SK-N-SH treated with all-trans-retinoic acid at 6 μM for 48 hours (cell line): ENCODE data around the gene EID2.

ENCODE experiments used
- ATAC-seq: fragments of 200-7000 bp; cut with Tn5 transposase; 3 replicates; pipeline ENCODE4 v1.9.1; 2020; ENCODE audit warnings: mild to moderate bottlenecking, moderate library complexity
- ARNTL ChIP-seq: fragments of 450-650 bp; formaldehyde crosslinking; IDR thresholded peaks from 2 replicates; pipeline ENCODE4 v1.5.0; 2020; ENCODE audit warnings: low read depth, mild to moderate bottlenecking, moderate library complexity, borderline replicate concordance
- BACH2 ChIP-seq: fragments of 250-450 bp; sonication (Bioruptor Pico); IDR thresholded peaks from 2 replicates; pipeline ENCODE4 v1.9.0; 2021; ENCODE audit warnings: mild to moderate bottlenecking, borderline replicate concordance
- CREB5 ChIP-seq: fragments of 250-450 bp; sonication (Bioruptor Pico); IDR thresholded peaks from 2 replicates; pipeline ENCODE4 v1.5.1; 2020; ENCODE audit warnings: low read depth, mild to moderate bottlenecking, moderate library complexity
- CSDC2 ChIP-seq: fragments of 250-450 bp; sonication (Bioruptor Pico); IDR thresholded peaks from 2 replicates; pipeline ENCODE4 v1.5.0; 2020; ENCODE audit warnings: mild to moderate bottlenecking, moderate library complexity
- ESRRG ChIP-seq: fragments of 250-450 bp; sonication (Bioruptor Pico); IDR thresholded peaks from 2 replicates; pipeline ENCODE4 v1.6.1; 2021; ENCODE audit warnings: mild to moderate bottlenecking
- GLIS3 ChIP-seq: fragments of 250-450 bp; sonication (Bioruptor Pico); IDR thresholded peaks from 2 replicates; pipeline ENCODE4 v1.5.0; 2020; ENCODE audit warnings: mild to moderate bottlenecking, moderate library complexity
- ISL1 ChIP-seq: fragments of 250-450 bp; sonication (Bioruptor Pico); IDR thresholded peaks from 2 replicates; pipeline ENCODE4 v2.1.2; 2022; ENCODE audit warnings: mild to moderate bottlenecking, moderate library complexity
- OSR1 ChIP-seq: fragments of 250-450 bp; sonication (Bioruptor Pico); IDR thresholded peaks from 2 replicates; pipeline ENCODE4 v1.8.0; 2022; ENCODE audit warnings: moderate library complexity, mild to moderate bottlenecking, inconsistent platforms
- PATZ1 ChIP-seq: fragments of 250-450 bp; sonication (Bioruptor Pico); IDR thresholded peaks from 2 replicates; pipeline ENCODE4 v1.8.0; 2020; ENCODE audit warnings: mild to moderate bottlenecking, moderate library complexity, borderline replicate concordance
- POU6F1 ChIP-seq: fragments of 250-450 bp; sonication (Bioruptor Pico); IDR thresholded peaks from 2 replicates; pipeline ENCODE4 v1.8.0; 2021; ENCODE audit warnings: low read depth, mild to moderate bottlenecking, moderate library complexity, borderline replicate concordance
- PPARA ChIP-seq: fragments of 250-450 bp; sonication (Bioruptor Pico); IDR thresholded peaks from 2 replicates; pipeline ENCODE4 v1.5.0; 2020; ENCODE audit warnings: mild to moderate bottlenecking, borderline replicate concordance
- RARB ChIP-seq: fragments of 250-450 bp; sonication (Bioruptor Pico); IDR thresholded peaks from 2 replicates; pipeline ENCODE4 v1.8.0; 2021; ENCODE audit warnings: mild to moderate bottlenecking, moderate library complexity
- SNAI2 ChIP-seq: fragments of 250-450 bp; sonication (Bioruptor Pico); IDR thresholded peaks from 2 replicates; pipeline ENCODE4 v1.5.0; 2020; ENCODE audit warnings: mild to moderate bottlenecking, moderate library complexity
- TCF4 ChIP-seq: fragments of 250-450 bp; sonication (Bioruptor Pico); IDR thresholded peaks from 2 replicates; pipeline ENCODE4 v1.8.0; 2021; ENCODE audit warnings: mild to moderate bottlenecking, moderate library complexity, borderline replicate concordance
- TOX ChIP-seq: fragments of 250-450 bp; sonication (Bioruptor Pico); IDR thresholded peaks from 2 replicates; pipeline ENCODE4 v1.8.0; 2021; ENCODE audit warnings: mild to moderate bottlenecking, moderate library complexity, borderline replicate concordance
- TSHZ2 ChIP-seq: fragments of 250-450 bp; sonication (Bioruptor Pico); IDR thresholded peaks from 2 replicates; pipeline ENCODE4 v1.5.0; 2020; ENCODE audit warnings: mild to moderate bottlenecking, moderate library complexity
- ZC3H10 ChIP-seq: fragments of 250-450 bp; sonication (Bioruptor Pico); IDR thresholded peaks from 2 replicates; pipeline ENCODE4 v1.5.1; 2021; ENCODE audit warnings: mild to moderate bottlenecking, moderate library complexity
- ZFP3 ChIP-seq: fragments of 250-450 bp; sonication (Bioruptor Pico); IDR thresholded peaks from 2 replicates; pipeline ENCODE4 v1.5.0; 2020; ENCODE audit warnings: mild to moderate bottlenecking, moderate library complexity
- ZFP30 ChIP-seq: fragments of 450-650 bp; formaldehyde crosslinking; IDR thresholded peaks from 2 replicates; pipeline ENCODE4 v1.5.0; 2022; ENCODE audit warnings: mild to moderate bottlenecking, moderate library complexity
- ZNF565 ChIP-seq: fragments of 450-650 bp; formaldehyde crosslinking; conservative IDR thresholded peaks from 2 replicates; pipeline ENCODE4 v1.5.0; 2020; ENCODE audit warnings: low read depth, mild to moderate bottlenecking, moderate library complexity
- ZNF70 ChIP-seq: fragments of 450-650 bp; formaldehyde crosslinking; IDR thresholded peaks from 2 replicates; pipeline ENCODE4 v1.5.0; 2020; ENCODE audit warnings: mild to moderate bottlenecking, moderate library complexity
- ZNF8 ChIP-seq: fragments of 450-650 bp; formaldehyde crosslinking; IDR thresholded peaks from 2 replicates; pipeline ENCODE4 v1.5.0; 2020; ENCODE audit warnings: mild to moderate bottlenecking, moderate library complexity

Gene EID2

GRCh38 chr19:39533003-39533512 lies 6.9 kb downstream of the EID2 start (continued):
- TF ChIP-seq PATZ1 (no peak), PPARA (CRISPR knock-in tag) (no peak), SNAI2 (CRISPR knock-in tag) (no peak), ZNF565 (CRISPR knock-in tag) (no peak), CSDC2 (no peak), ARNTL (CRISPR knock-in tag) (no peak), ZNF70 (no peak), TOX (CRISPR knock-in tag) (no peak)
- TF ChIP-seq, all 23 proteins: peak for 0

- peak; percentile 97 for ATAC-seq
- no peak for TF ChIP-seq ISL1 (CRISPR knock-in tag)
Observed at GRCh38 chr19:39532233-39533002, 7.5 kb downstream of the EID2 start, which contains the start of gene EID2B. Gene EID2B, minus strand, starts transcription at chr19:39532852. Its CDS starts 50 bp downstream, at chr19:39532802.

GRCh38 chr19:39531834-39532232 lies 8.1 kb downstream of the EID2 start:
- TF ChIP-seq BACH2 (CRISPR knock-in tag) (no peak), ISL1 (CRISPR knock-in tag) (no peak), ESRRG (CRISPR knock-in tag) (no peak), TCF4 (CRISPR knock-in tag) (no peak), ZFP3 (CRISPR knock-in tag) (no peak), ZC3H10 (CRISPR knock-in tag) (no peak), ZNF8 (CRISPR knock-in tag) (no peak), CSDC2 (no peak), ZFP30 (CRISPR knock-in tag) (no peak)
- ATAC-seq = peak; percentile 12

GRCh38 chr19:39525205-39525604 lies 14.8 kb downstream of the EID2 start:
- no peak for ATAC-seq
- TF ChIP-seq POU6F1 = no peak
- TF ChIP-seq SNAI2 (CRISPR knock-in tag) = no peak
- TF ChIP-seq ZNF70 = no peak
- TF ChIP-seq ZFP30 (CRISPR knock-in tag) = no peak
- TF ChIP-seq RARB (CRISPR knock-in tag) = no peak
- TF ChIP-seq PPARA (CRISPR knock-in tag) = no peak
- TF ChIP-seq TOX (CRISPR knock-in tag) = no peak
- no peak for TF ChIP-seq TSHZ2 (CRISPR knock-in tag)
- no peak for TF ChIP-seq GLIS3
- TF ChIP-seq ZNF8 (CRISPR knock-in tag) = no peak
- no peak for TF ChIP-seq CREB5 (CRISPR knock-in tag)
- TF ChIP-seq ZNF565 (CRISPR knock-in tag) = no peak
- TF ChIP-seq OSR1 (CRISPR knock-in tag) = no peak
- TF ChIP-seq TCF4 (CRISPR knock-in tag) = no peak
- no peak for TF ChIP-seq BACH2 (CRISPR knock-in tag)
- no peak for TF ChIP-seq ISL1 (CRISPR knock-in tag)
- no peak for TF ChIP-seq ESRRG (CRISPR knock-in tag)
